ENCODE results near the gene MYO1B.

The MYO1B gene

GRCh38 chr2:191255756-191256312, 10.6 kb downstream of the MYO1B start:
- Mint-ChIP-seq H3K27me3 (ENCODE audit: low read depth) (peaks cover 5% of the 10 kb centered on the region), H3K36me3 (ENCODE audit: low read depth) (no peaks in the 10 kb centered on the region), H3K4me3 (no peak overlapping the region), H3K27ac (no peak overlapping the region), H3K4me1 (ENCODE audit: low read depth) (no peaks in the 10 kb centered on the region), H3K9me3 (no peaks in the 10 kb centered on the region)
- DNase-seq (ENCODE audit: low spot score) = no peak

- Mint-ChIP-seq H3K36me3 (ENCODE audit: low read depth) (no peaks in the 10 kb centered on the region), H3K27ac (no peak overlapping the region), H3K4me1 (ENCODE audit: low read depth) (no peaks in the 10 kb centered on the region), H3K4me3 (no peak overlapping the region), H3K9me3 (no peaks in the 10 kb centered on the region), H3K27me3 (ENCODE audit: low read depth) (no peaks in the 10 kb centered on the region)
- no peak for DNase-seq (ENCODE audit: low spot score)
These were observed 12.7 kb downstream of the MYO1B start for GRCh38 chr2:191257934-191258333.

- H3K36me3 Mint-ChIP-seq (ENCODE audit: low read depth) = no peaks in the 10 kb centered on the region
- no peak for DNase-seq (ENCODE audit: low spot score)
- H3K4me3 Mint-ChIP-seq = no peak overlapping the region
- no peaks in the 10 kb centered on the region for H3K27me3 Mint-ChIP-seq (ENCODE audit: low read depth)
- no peaks in the 10 kb centered on the region for H3K4me1 Mint-ChIP-seq (ENCODE audit: low read depth)
- H3K27ac Mint-ChIP-seq = no peak overlapping the region
- H3K9me3 Mint-ChIP-seq = no peaks in the 10 kb centered on the region
These were observed 13.8 kb downstream of the MYO1B start for GRCh38 chr2:191258996-191259395.

GRCh38 chr2:191262436-191262835, 17.2 kb downstream of the MYO1B start:
- no peaks in the 10 kb centered on the region for H3K4me1 Mint-ChIP-seq (ENCODE audit: low read depth)
- no peak overlapping the region for H3K27ac Mint-ChIP-seq
- no peaks in the 10 kb centered on the region for H3K27me3 Mint-ChIP-seq (ENCODE audit: low read depth)
- H3K36me3 Mint-ChIP-seq (ENCODE audit: low read depth) = no peaks in the 10 kb centered on the region
- no peak overlapping the region for H3K4me3 Mint-ChIP-seq
- no peaks in the 10 kb centered on the region for H3K9me3 Mint-ChIP-seq
- no peak for DNase-seq (ENCODE audit: low spot score)

GRCh38 chr2:191263050-191263449, 17.8 kb downstream of the MYO1B start:
- no peak for DNase-seq (ENCODE audit: low spot score)
- no peaks in the 10 kb centered on the region for H3K36me3 Mint-ChIP-seq (ENCODE audit: low read depth)
- no peaks in the 10 kb centered on the region for H3K27me3 Mint-ChIP-seq (ENCODE audit: low read depth)
- H3K4me3 Mint-ChIP-seq = no peak overlapping the region
- H3K9me3 Mint-ChIP-seq = no peaks in the 10 kb centered on the region
- H3K27ac Mint-ChIP-seq = no peak overlapping the region
- H3K4me1 Mint-ChIP-seq (ENCODE audit: low read depth) = no peaks in the 10 kb centered on the region

- H3K4me3 Mint-ChIP-seq = no peak overlapping the region
- DNase-seq (ENCODE audit: low spot score) = no peak
- no peaks in the 10 kb centered on the region for H3K36me3 Mint-ChIP-seq (ENCODE audit: low read depth)
- no peaks in the 10 kb centered on the region for H3K4me1 Mint-ChIP-seq (ENCODE audit: low read depth)
- H3K27me3 Mint-ChIP-seq (ENCODE audit: low read depth) = no peaks in the 10 kb centered on the region
- no peak overlapping the region for H3K27ac Mint-ChIP-seq
- no peaks in the 10 kb centered on the region for H3K9me3 Mint-ChIP-seq
These were observed 19.5 kb downstream of the MYO1B start for GRCh38 chr2:191264647-191265081.

GRCh38 chr2:191265311-191266170, 20.3 kb downstream of the MYO1B start:
- Mint-ChIP-seq H3K36me3 (ENCODE audit: low read depth) (no peaks in the 10 kb centered on the region), H3K4me3 (no peak overlapping the region), H3K9me3 (no peaks in the 10 kb centered on the region), H3K27ac (no peak overlapping the region), H3K27me3 (ENCODE audit: low read depth) (peaks cover under 1% of the 10 kb centered on the region), H3K4me1 (ENCODE audit: low read depth) (no peaks in the 10 kb centered on the region)
- no peak for DNase-seq (ENCODE audit: low spot score)

GRCh38 chr2:191266201-191266600, 21.0 kb downstream of the MYO1B start:
- Mint-ChIP-seq H3K4me3 (no peak overlapping the region), H3K27me3 (ENCODE audit: low read depth) (peaks cover 3% of the 10 kb centered on the region), H3K36me3 (ENCODE audit: low read depth) (no peaks in the 10 kb centered on the region), H3K9me3 (no peaks in the 10 kb centered on the region), H3K27ac (no peak overlapping the region), H3K4me1 (ENCODE audit: low read depth) (no peaks in the 10 kb centered on the region)
- DNase-seq (ENCODE audit: low spot score) = no peak

- Mint-ChIP-seq H3K27me3 (ENCODE audit: low read depth) (peaks cover 3% of the 10 kb centered on the region), H3K4me3 (no peak overlapping the region), H3K27ac (no peak overlapping the region), H3K9me3 (no peaks in the 10 kb centered on the region), H3K36me3 (ENCODE audit: low read depth) (no peaks in the 10 kb centered on the region), H3K4me1 (ENCODE audit: low read depth) (no peaks in the 10 kb centered on the region)
- no peak for DNase-seq (ENCODE audit: low spot score)
These were observed 23.4 kb downstream of the MYO1B start for GRCh38 chr2:191268596-191268995.

- Mint-ChIP-seq H3K9me3 (no peaks in the 10 kb centered on the region), H3K4me3 (no peak overlapping the region)
These were observed 25.3 kb downstream of the MYO1B start for GRCh38 chr2:191270306-191271161.

GRCh38 chr2:191272064-191272463, 26.9 kb downstream of the MYO1B start:
- H3K27ac Mint-ChIP-seq = no peak overlapping the region
- H3K4me3 Mint-ChIP-seq = no peak overlapping the region
- no peaks in the 10 kb centered on the region for H3K36me3 Mint-ChIP-seq (ENCODE audit: low read depth)
- no peak for DNase-seq (ENCODE audit: low spot score)
- peaks cover 3% of the 10 kb centered on the region for H3K27me3 Mint-ChIP-seq (ENCODE audit: low read depth)
- no peaks in the 10 kb centered on the region for H3K9me3 Mint-ChIP-seq
- H3K4me1 Mint-ChIP-seq (ENCODE audit: low read depth) = no peaks in the 10 kb centered on the region

More at GRCh38 chr2:191270306-191271161, 25.3 kb downstream of the MYO1B start:
- no peak for DNase-seq (ENCODE audit: low spot score)
- Mint-ChIP-seq H3K27me3 (ENCODE audit: low read depth) (peaks cover 3% of the 10 kb centered on the region), H3K4me1 (ENCODE audit: low read depth) (no peaks in the 10 kb centered on the region), H3K27ac (no peak overlapping the region), H3K36me3 (ENCODE audit: low read depth) (no peaks in the 10 kb centered on the region)

GRCh38 chr2:191274413-191274815, 29.2 kb downstream of the MYO1B start:
- Mint-ChIP-seq H3K36me3 (ENCODE audit: low read depth) (no peaks in the 10 kb centered on the region), H3K9me3 (no peaks in the 10 kb centered on the region), H3K4me3 (no peak overlapping the region), H3K4me1 (ENCODE audit: low read depth) (no peaks in the 10 kb centered on the region), H3K27me3 (ENCODE audit: low read depth) (peaks cover 3% of the 10 kb centered on the region), H3K27ac (no peak overlapping the region)
- DNase-seq (ENCODE audit: low spot score) = no peak

- H3K36me3 Mint-ChIP-seq (ENCODE audit: low read depth) = no peaks in the 10 kb centered on the region
- DNase-seq (ENCODE audit: low spot score) = no peak
- H3K4me1 Mint-ChIP-seq (ENCODE audit: low read depth) = no peaks in the 10 kb centered on the region
- no peaks in the 10 kb centered on the region for H3K9me3 Mint-ChIP-seq
- H3K4me3 Mint-ChIP-seq = no peak overlapping the region
- H3K27ac Mint-ChIP-seq = no peak overlapping the region
- no peaks in the 10 kb centered on the region for H3K27me3 Mint-ChIP-seq (ENCODE audit: low read depth)
These were observed 31.7 kb downstream of the MYO1B start for GRCh38 chr2:191276792-191277465.
